IPS DF 6.9 (cell line): ENCODE data around the gene OR52I1.

Experiments
- DNase-seq: peaks from one replicate; pipeline ENCODE4 v3.0.0-alpha.2; 2013; ENCODE audit warnings: low read depth, low spot score
- H3K27ac ChIP-seq: one replicate; pipeline ENCODE4 v1.5.1; 2013; ENCODE audit warnings: low read length, control low read depth
- H3K27me3 ChIP-seq: 2 replicates; pipeline ENCODE4 v1.6.1; 2013; ENCODE audit warnings: mild to moderate bottlenecking, low read length; ENCODE audit not compliant: control insufficient read depth, insufficient read depth
- H3K36me3 ChIP-seq: 2 replicates; pipeline ENCODE4 v1.6.1; 2013; ENCODE audit warnings: low read length; ENCODE audit not compliant: control insufficient read depth, insufficient read depth
- H3K4me1 ChIP-seq: 2 replicates; pipeline ENCODE4 v1.6.1; 2013; ENCODE audit warnings: low read length; ENCODE audit not compliant: control insufficient read depth, insufficient read depth
- H3K4me3 ChIP-seq: 2 replicates; pipeline ENCODE4 v1.5.1; 2013; ENCODE audit warnings: mild to moderate bottlenecking, low read length
- H3K9me3 ChIP-seq: 2 replicates; pipeline ENCODE4 v1.6.1; 2013; ENCODE audit warnings: low read length, inconsistent platforms; ENCODE audit not compliant: control insufficient read depth, insufficient read depth
- WGBS: extraction: QIAGEN DNeasy Blood & Tissue Kit; methylation state at CpG from one replicate; pipeline ENCODE4 v1.1.7; 2013; ENCODE audit warnings: mixed read lengths, missing lambda C conversion rate; ENCODE audit not compliant: insufficient read length, insufficient coverage; 5-methylcytosine and 5-hydroxymethylcytosine counted together

Gene OR52I1

DNA sequence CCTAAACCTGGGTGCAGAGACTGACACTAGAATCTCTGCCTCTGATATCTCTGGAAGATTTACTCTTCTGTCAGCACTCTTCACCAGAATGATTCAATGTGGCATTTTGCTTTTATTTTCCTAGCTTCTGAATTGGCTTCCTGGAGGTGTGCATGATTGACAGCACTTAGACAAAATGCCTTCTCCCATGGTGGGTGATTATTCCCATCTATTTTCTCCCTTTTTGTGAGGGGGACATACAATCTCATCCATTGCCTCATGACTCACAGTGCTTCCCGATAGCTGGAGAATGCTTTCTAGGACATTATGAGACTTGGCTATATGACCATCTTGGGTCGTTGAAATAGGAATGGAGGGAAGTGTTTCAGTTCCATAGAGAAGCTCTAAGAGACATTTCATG lies 18.1 kb downstream of the OR52I1 start:
- no CpG with 5 or more reads among the region's 2 CpGs for WGBS
- no peaks in the 10 kb centered on the region for H3K36me3 ChIP-seq
- H3K4me1 ChIP-seq: no peaks in the 10 kb centered on the region
- no peak overlapping the region for H3K27ac ChIP-seq
- H3K4me3 ChIP-seq: no peak overlapping the region
- no peak for DNase-seq
- no peaks in the 10 kb centered on the region for H3K9me3 ChIP-seq
- H3K27me3 ChIP-seq: no peaks in the 10 kb centered on the region

DNA sequence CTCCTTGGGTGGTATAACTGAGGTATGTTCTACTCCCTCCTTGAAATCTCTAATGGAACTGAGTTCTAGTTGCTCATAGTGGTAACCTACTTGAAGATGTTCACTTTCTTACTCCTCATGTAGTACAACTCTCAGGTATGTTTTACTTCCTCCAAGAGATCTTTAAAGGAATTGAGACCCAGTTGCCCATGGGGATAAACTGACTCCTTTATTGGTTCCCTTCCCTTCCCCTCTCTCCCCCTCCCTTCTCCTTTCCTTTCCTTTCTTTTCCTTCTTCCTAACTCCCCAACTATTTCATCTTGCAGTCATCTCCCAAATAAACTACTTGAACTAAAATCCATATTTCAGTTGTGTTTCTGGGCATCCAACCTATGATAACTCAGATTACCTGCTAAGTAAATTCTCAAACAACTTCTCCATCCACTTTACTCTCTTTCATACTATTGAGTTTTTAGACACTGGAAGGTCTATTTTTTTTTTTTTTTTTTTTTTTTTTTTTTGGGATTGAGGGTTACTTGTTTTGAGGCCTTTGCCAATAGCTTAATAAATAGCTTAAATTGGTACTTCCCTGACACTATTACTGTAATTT lies 22.1 kb downstream of the OR52I1 start:
- Histone ChIP-seq H3K36me3 (no peaks in the 10 kb centered on the region), H3K4me3 (no peak overlapping the region), H3K9me3 (no peaks in the 10 kb centered on the region)

DNA sequence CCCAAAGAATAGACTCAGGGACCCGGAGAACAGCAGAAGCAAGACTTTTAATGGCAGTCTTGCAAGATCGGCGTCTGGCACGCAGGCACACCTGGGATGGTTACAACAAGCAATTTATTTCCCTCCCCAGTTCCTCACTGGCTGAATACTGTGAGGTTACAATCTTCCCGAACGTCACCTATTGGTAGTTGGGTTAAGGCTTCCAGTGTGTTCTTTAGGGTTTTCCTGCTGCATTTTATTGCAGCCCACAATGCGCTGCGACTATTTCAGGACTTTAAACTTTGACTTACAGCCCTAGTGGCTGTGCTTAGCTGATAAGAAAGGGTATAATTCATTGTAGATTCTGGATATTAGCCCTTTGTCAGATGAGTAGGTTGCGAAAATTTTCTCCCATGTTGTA lies 25.7 kb downstream of the OR52I1 start:
- H3K27ac ChIP-seq: no peak overlapping the region
- no peaks in the 10 kb centered on the region for H3K36me3 ChIP-seq
- H3K27me3 ChIP-seq: no peaks in the 10 kb centered on the region
- WGBS: no CpG with 5 or more reads among the region's 9 CpGs
- H3K9me3 ChIP-seq: no peaks in the 10 kb centered on the region
- DNase-seq: no peak
- H3K4me3 ChIP-seq: no peak overlapping the region
- no peaks in the 10 kb centered on the region for H3K4me1 ChIP-seq

More for the DNA sequence above, 22.1 kb downstream of the OR52I1 start:
- no peaks in the 10 kb centered on the region for H3K4me1 ChIP-seq
- no peak for DNase-seq
- no peak overlapping the region for H3K27ac ChIP-seq
- no peaks in the 10 kb centered on the region for H3K27me3 ChIP-seq

DNA sequence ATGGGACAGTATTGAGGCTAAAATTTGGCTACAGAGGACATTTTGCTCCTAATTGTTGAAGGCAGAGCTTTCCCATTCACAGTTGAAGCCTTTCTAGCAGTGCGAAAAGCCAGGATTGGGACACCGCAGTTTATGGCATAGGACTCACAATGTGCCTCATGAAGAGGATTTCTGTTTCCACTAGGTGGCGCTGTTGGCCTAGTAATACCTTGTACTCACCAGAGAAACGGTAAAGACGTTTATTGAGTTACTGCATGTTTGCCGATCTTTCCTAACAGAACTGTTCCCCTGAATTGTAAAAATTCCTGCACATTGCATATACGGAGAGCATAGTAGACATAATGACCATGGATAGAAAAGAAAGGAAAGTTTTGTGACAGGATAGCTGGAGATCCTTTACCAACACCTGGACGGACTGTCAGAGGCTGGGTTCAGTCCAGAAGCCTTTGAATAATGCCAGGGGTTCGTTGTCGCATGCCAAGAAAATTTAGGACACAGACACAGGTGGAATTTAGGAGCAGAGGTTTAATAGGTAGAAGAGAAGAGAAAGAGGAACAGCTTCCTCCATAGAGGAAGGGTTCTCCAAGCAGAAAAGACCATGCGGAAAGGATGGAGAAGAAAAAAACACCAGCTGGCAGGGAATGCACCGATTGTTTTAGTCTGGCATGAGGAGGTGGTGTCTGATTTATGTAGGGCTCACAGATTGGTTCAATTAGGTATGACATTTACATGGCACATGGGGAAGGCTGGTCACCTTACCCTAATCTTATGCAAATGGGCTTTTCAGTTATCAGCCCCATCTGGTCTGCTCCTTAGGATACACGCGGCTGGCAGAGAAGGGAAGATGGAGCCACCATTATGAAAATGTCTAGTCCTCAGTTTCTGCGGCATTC lies 32.6 kb downstream of the OR52I1 start:
- Histone ChIP-seq H3K4me3 (no peak overlapping the region), H3K4me1 (no peaks in the 10 kb centered on the region), H3K9me3 (no peaks in the 10 kb centered on the region), H3K36me3 (no peaks in the 10 kb centered on the region), H3K27me3 (no peaks in the 10 kb centered on the region), H3K27ac (no peak overlapping the region)
- no CpG with 5 or more reads among the region's 15 CpGs for WGBS
- no peak for DNase-seq

DNA sequence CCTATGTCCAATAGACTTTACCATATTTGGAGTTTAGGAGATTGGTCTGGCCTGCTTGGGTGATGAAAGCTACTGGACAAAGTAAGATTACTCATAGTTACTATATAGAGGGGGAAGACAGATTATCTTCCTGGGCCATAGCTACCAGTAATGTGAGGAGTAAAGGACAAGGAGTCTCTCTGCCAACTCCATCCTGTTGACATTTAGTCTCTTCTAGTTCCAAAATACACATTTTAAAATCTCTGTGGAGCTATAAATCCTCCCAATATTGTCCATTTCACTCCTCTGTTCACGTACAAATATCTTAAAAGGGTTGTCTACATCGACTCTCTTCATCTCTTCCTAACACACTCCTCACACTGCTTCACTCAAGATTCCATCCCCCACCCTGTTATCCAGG lies 42.3 kb downstream of the OR52I1 start:
- no peak for DNase-seq
- no peaks in the 10 kb centered on the region for H3K9me3 ChIP-seq
- no peak overlapping the region for H3K4me3 ChIP-seq
- no peaks in the 10 kb centered on the region for H3K27me3 ChIP-seq
- H3K36me3 ChIP-seq: no peaks in the 10 kb centered on the region
- H3K27ac ChIP-seq: no peak overlapping the region
- no CpG with 5 or more reads among the region's 2 CpGs for WGBS
- no peaks in the 10 kb centered on the region for H3K4me1 ChIP-seq

DNA sequence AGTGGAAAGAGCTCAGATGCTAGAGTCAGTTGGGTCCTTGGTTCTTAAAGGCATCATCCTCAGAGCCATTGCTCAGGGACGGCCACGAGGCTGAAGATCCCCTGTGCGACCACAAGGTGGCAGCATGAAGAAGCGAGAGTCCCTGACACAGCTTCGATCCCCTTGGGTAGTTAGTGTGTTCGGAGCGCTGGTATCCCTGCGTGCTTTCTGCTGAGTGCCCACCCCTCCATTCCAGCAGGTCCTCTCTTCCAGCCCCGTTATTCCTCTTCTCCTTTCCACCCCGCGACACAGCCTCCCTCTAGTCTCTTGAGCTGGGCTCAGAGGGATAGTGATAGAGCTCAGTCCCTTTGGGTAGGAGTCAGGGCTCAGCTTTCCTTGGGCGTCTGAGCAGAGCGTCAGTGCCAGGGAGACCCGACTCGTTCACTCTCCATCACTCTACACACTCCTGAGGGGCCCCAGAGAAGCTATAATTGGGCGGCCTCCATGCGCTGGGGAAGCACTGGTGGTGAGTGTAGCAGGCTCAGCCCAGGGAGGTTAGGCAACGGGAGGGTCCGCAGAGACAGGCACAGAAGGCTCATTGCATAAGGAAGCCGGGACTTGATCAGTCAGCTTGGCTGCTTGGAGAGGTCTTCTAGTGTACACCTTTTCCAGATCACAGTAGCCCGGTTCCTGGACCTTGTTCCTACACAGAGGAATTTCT lies 43.3 kb downstream of the OR52I1 start, which contains the start of gene OR51D1:
OR51D1 (plus strand) TSS at position 516 of the 700 bp plus-strand sequence. CDS start 2,314 bp downstream, outside the sequence.
- Histone ChIP-seq H3K4me1 (no peaks in the 10 kb centered on the region), H3K9me3 (no peaks in the 10 kb centered on the region), H3K36me3 (no peaks in the 10 kb centered on the region), H3K27me3 (no peaks in the 10 kb centered on the region), H3K27ac (no peak within 1 kb of the TSS), H3K4me3 (no peak within 1 kb of the TSS)
- no CpG with 5 or more reads among the region's 21 CpGs for WGBS
- DNase-seq: peak; percentile 88

DNA sequence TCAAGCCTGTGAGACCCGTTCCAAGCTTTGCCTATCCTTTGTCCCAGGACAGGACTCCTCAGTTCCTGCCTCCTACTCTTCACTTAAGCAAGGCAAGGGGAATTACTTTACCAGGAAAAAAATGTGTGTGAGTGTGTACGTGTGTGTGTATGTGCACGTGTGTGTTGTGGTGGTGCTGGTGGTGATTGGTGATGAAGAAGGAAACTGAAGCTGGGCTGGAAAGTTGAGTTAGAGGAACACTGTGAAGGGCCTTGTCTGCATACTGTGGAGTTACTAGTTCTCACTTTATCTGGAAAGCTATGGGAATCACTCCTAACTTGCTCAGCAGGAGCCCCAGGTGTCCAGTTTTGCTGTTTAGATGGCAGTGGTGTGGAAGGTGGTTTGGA lies 43.8 kb downstream of the OR52I1 start:
- H3K27me3 ChIP-seq: no peaks in the 10 kb centered on the region
- DNase-seq: no peak
- no peaks in the 10 kb centered on the region for H3K9me3 ChIP-seq
- H3K4me3 ChIP-seq: no peak overlapping the region
- WGBS: no CpG with 5 or more reads among the region's 3 CpGs
- no peaks in the 10 kb centered on the region for H3K36me3 ChIP-seq
- no peak overlapping the region for H3K27ac ChIP-seq
- no peaks in the 10 kb centered on the region for H3K4me1 ChIP-seq

DNA sequence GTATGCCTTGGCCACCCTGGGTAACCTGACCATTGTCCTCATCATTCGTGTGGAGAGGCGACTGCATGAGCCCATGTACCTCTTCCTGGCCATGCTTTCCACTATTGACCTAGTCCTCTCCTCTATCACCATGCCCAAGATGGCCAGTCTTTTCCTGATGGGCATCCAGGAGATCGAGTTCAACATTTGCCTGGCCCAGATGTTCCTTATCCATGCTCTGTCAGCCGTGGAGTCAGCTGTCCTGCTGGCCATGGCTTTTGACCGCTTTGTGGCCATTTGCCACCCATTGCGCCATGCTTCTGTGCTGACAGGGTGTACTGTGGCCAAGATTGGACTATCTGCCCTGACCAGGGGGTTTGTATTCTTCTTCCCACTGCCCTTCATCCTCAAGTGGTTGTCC lies 46.1 kb downstream of the OR52I1 start:
- no CpG with 5 or more reads among the region's 6 CpGs for WGBS

DNA sequence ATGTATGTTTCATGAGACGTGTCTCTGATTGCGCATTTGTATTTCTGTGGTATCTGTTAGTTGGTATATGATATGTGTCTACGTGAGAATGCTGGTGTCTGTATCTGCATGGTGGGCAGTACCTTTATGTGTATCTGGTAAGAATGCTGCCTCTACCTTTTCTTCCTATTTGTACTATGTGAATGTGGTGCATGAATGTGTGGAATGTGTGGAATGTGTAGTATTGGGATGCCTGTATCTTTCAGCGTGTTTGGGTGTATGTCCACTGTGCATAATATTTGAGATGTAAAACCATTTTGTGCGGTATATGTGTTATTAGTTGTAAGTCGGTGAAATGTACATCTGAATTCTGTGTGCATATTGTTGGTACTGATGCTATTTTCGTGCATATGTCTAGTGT lies 47.7 kb downstream of the OR52I1 start:
- Histone ChIP-seq H3K9me3 (no peaks in the 10 kb centered on the region), H3K4me1 (no peaks in the 10 kb centered on the region), H3K36me3 (no peaks in the 10 kb centered on the region), H3K27me3 (no peaks in the 10 kb centered on the region), H3K27ac (no peak overlapping the region), H3K4me3 (no peak overlapping the region)
- DNase-seq: no peak
- WGBS: 100% methylated on average over 3 of the region's 7 CpGs

More for the DNA sequence above, 46.1 kb downstream of the OR52I1 start:
- Histone ChIP-seq H3K27me3 (no peaks in the 10 kb centered on the region), H3K9me3 (no peaks in the 10 kb centered on the region), H3K4me3 (no peak overlapping the region), H3K4me1 (no peaks in the 10 kb centered on the region), H3K27ac (no peak overlapping the region), H3K36me3 (no peaks in the 10 kb centered on the region)
- DNase-seq: no peak

DNA sequence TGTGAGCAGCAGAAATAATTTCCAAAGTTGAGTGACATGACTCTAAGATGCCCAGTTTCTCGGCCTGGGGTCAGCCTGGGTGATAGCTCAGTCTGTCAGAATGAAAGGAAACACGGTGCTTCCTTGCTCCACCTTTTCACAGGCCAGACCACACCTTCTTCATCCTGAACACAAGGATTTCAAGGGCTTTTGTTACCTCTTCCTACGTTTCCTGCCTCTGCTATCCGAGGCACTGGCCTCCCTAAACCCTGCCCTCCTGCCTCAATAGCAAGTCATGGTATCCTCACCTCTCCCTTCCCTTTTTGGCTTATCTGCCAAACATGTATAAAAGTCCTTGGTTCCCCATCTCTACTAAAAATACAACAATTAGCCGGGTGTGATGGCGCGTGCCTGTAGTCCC lies 48.2 kb downstream of the OR52I1 start:
- no peaks in the 10 kb centered on the region for H3K27me3 ChIP-seq
- H3K4me1 ChIP-seq: no peaks in the 10 kb centered on the region
- no peak overlapping the region for H3K27ac ChIP-seq
- no peaks in the 10 kb centered on the region for H3K36me3 ChIP-seq
- no peaks in the 10 kb centered on the region for H3K9me3 ChIP-seq
- no peak for DNase-seq
- no CpG with 5 or more reads among the region's 7 CpGs for WGBS
- H3K4me3 ChIP-seq: no peak overlapping the region
